IMR-90 (cell line): Measurements from ENCODE around the gene PFDN5. TPM values are rescaled to one million over a fixed set of nuclear protein-coding genes. Genes with fewer than 3 reads are reported as not detected.

ENCODE experiments used
- ATAC-seq: fragments of 200-7000 bp; cut with Tn5 transposase; 2 replicates; pipeline ENCODE4 v1.9.1; 2020; ENCODE audit warnings: low read depth, mild to moderate bottlenecking, moderate library complexity
- BruUV-seq: library from RNA; stranded (reverse); fragments of 400-500 nt; replicated peaks from 2 replicates; lab custom pipeline; 2021; lab: Mats Ljungman, UMichigan
- CTCF ChIA-PET: fragments of 300-600 bp; formaldehyde crosslinking; extraction: SDS; loops from one replicate; lab custom pipeline; 2021; ENCODE audit warnings: antibody characterized with exemption; lab: Yijun Ruan, JAX
- POLR2A ChIA-PET: fragments of 300-600 bp; sonication (Branson Sonifier 250); formaldehyde crosslinking; loops from one replicate; lab custom pipeline; 2022; ENCODE audit warnings: antibody characterized with exemption; ENCODE audit not compliant: unreplicated experiment; lab: Charles Lee
- DNase-seq: peaks from one replicate; pipeline ENCODE4 v3.0.0; 2013
- H2AFZ ChIP-seq: replicated peaks from 2 replicates; pipeline ENCODE3; 2013; ENCODE audit warnings: low read length, mild to moderate bottlenecking; ENCODE audit not compliant: poor library complexity
- H2AK5ac ChIP-seq: 2 replicates; pipeline ENCODE4 v1.6.1; 2013; ENCODE audit warnings: low read depth, low read length, inconsistent platforms
- H2AK9ac ChIP-seq: replicated peaks from 2 replicates; pipeline ENCODE3; 2013; ENCODE audit warnings: mild to moderate bottlenecking, low read depth, low read length, moderate library complexity; ENCODE audit not compliant: poor library complexity
- H2BK120ac ChIP-seq: 2 replicates; pipeline ENCODE4 v1.6.1; 2013; ENCODE audit warnings: low read depth, low read length, inconsistent platforms
- H2BK15ac ChIP-seq: 3 replicates; pipeline ENCODE4 v1.6.1; 2013; ENCODE audit warnings: low read depth, low read length, inconsistent platforms
- H2BK20ac ChIP-seq: 2 replicates; pipeline ENCODE4 v1.6.1; 2013; ENCODE audit warnings: low read depth, mild to moderate bottlenecking, inconsistent platforms, low read length, moderate library complexity
- H2BK5ac ChIP-seq: 2 replicates; pipeline ENCODE4 v1.6.1; 2013; ENCODE audit warnings: mild to moderate bottlenecking, low read depth, low read length, inconsistent platforms; ENCODE audit not compliant: poor library complexity, severe bottlenecking
- H3K14ac ChIP-seq: replicated peaks from 2 replicates; pipeline ENCODE4 v1.6.1; 2013; ENCODE audit warnings: low read depth, low read length, inconsistent platforms
- H3K18ac ChIP-seq: 2 replicates; pipeline ENCODE4 v1.6.1; 2013; ENCODE audit warnings: low read depth, low read length, control low read depth
- H3K23ac ChIP-seq: 2 replicates; pipeline ENCODE4 v1.6.1; 2013; ENCODE audit warnings: low read depth, low read length, inconsistent platforms
- H3K27ac ChIP-seq: 2 replicates; pipeline ENCODE4 v1.5.1; 2013; ENCODE audit warnings: mild to moderate bottlenecking, control low read depth, low read length; ENCODE audit not compliant: insufficient read depth
- H3K27me3 ChIP-seq: 2 replicates; pipeline ENCODE4 v1.6.1; 2013; ENCODE audit warnings: low read length; ENCODE audit not compliant: control insufficient read depth, insufficient read depth
- H3K36me3 ChIP-seq: 2 replicates; pipeline ENCODE4 v1.6.1; 2013; ENCODE audit warnings: low read length, mixed read lengths; ENCODE audit not compliant: control insufficient read depth, insufficient read depth
- H3K4ac ChIP-seq: 2 replicates; pipeline ENCODE4 v1.6.1; 2013; ENCODE audit warnings: low read depth, low read length, inconsistent platforms
- H3K4me1 ChIP-seq: 2 replicates; pipeline ENCODE4 v1.6.1; 2013; ENCODE audit warnings: low read length, mixed read lengths; ENCODE audit not compliant: control insufficient read depth, insufficient read depth
- H3K4me2 ChIP-seq: 2 replicates; pipeline ENCODE4 v1.6.1; 2013; ENCODE audit warnings: low read depth, mild to moderate bottlenecking, control low read depth, low read length, moderate library complexity
- H3K4me3 ChIP-seq: 2 replicates; pipeline ENCODE4 v1.5.1; 2013; ENCODE audit warnings: low read depth, mild to moderate bottlenecking, control low read depth, low read length, moderate library complexity; ENCODE audit not compliant: insufficient read depth
- H3K56ac ChIP-seq: 2 replicates; pipeline ENCODE4 v1.6.1; 2013; ENCODE audit warnings: low read length, inconsistent platforms; ENCODE audit not compliant: insufficient read depth; ENCODE audit errors: extremely low read depth
- H3K79me1 ChIP-seq, 2 experiments: 2 replicates each; pipeline ENCODE4 v1.6.1; 2013; ENCODE audit warnings: low read length in 2 of 2, inconsistent platforms in 1 of 2, low read depth in 1 of 2
- H3K9ac ChIP-seq: 2 replicates; pipeline ENCODE4 v1.6.1; 2013; ENCODE audit warnings: low read depth, low read length, control low read depth
- H3K9me1 ChIP-seq: 2 replicates; pipeline ENCODE4 v1.6.1; 2013; ENCODE audit warnings: low read length, inconsistent platforms; ENCODE audit not compliant: insufficient read depth
- H3K9me3 ChIP-seq: 2 replicates; pipeline ENCODE4 v1.6.1; 2013; ENCODE audit warnings: low read length; ENCODE audit not compliant: control insufficient read depth, insufficient read depth
- H4K20me1 ChIP-seq: 2 replicates; pipeline ENCODE4 v1.6.1; 2013; ENCODE audit warnings: low read length, inconsistent platforms; ENCODE audit not compliant: insufficient read depth
- H4K5ac ChIP-seq: 2 replicates; pipeline ENCODE4 v1.6.1; 2013; ENCODE audit warnings: mild to moderate bottlenecking, low read depth, low read length, control low read depth
- H4K8ac ChIP-seq, 2 experiments: 2 replicates each; pipeline ENCODE4 v1.6.1; 2013; ENCODE audit warnings: low read depth in 2 of 2, low read length in 2 of 2, control low read depth in 1 of 2, inconsistent platforms in 1 of 2
- H4K91ac ChIP-seq: 2 replicates; pipeline ENCODE4 v1.6.1; 2013; ENCODE audit warnings: low read depth, low read length, inconsistent platforms; ENCODE audit not compliant: insufficient read depth
- BHLHE40 ChIP-seq: fragments of 150-350 bp; IDR thresholded peaks from 2 replicates; pipeline ENCODE4 v1.6.1; 2016; ENCODE audit warnings: mild to moderate bottlenecking, low read depth, low read length
- FOS ChIP-seq: fragments of 150-350 bp; IDR thresholded peaks from 2 replicates; pipeline ENCODE4 v1.6.1; 2016; ENCODE audit warnings: low read depth, low read length
- MAFK ChIP-seq: IDR thresholded peaks from 2 replicates; pipeline ENCODE4 v1.6.1; 2012; ENCODE audit warnings: low read depth, low read length, improper control_type of control experiment
- NFE2L2 ChIP-seq: fragments of 150-350 bp; IDR thresholded peaks from 2 replicates; pipeline ENCODE4 v1.6.1; 2016; ENCODE audit warnings: low read depth, mild to moderate bottlenecking, low read length
- RFX5 ChIP-seq: IDR thresholded peaks from 2 replicates; pipeline ENCODE4 v1.8.0; 2012; ENCODE audit warnings: low read depth, mild to moderate bottlenecking, low read length, moderate library complexity
- USF2 ChIP-seq: fragments of 150-350 bp; IDR thresholded peaks from 2 replicates; pipeline ENCODE4 v1.6.1; 2017; ENCODE audit warnings: mild to moderate bottlenecking, antibody characterized with exemption, low read length, low read depth
- WGBS, 2 experiments: methylation state at CpG; one replicate each; pipeline versions ENCODE4 v1.1.5 to v1.1.7; 2013; ENCODE audit warnings: missing lambda C conversion rate in 2 of 2; ENCODE audit not compliant: insufficient read length in 1 of 2; ENCODE audit errors: extremely low coverage in 2 of 2; 5-methylcytosine and 5-hydroxymethylcytosine counted together
- dilution Hi-C: fragments of 300-500 bp; cut with HindIII; formaldehyde crosslinking; loops from one replicate; pipeline ENCODE4 v1.14.3; 2018; ENCODE audit warnings: low sequenced_read_pairs; ENCODE audit not compliant: unreplicated experiment
- in situ Hi-C: fragments of 300-500 bp; cut with MboI; formaldehyde crosslinking; loops from 3 replicates; pipeline ENCODE4 v1.14.3; 2019; ENCODE audit warnings: low sequenced_read_pairs, inconsistent platforms, mixed read lengths
- intact Hi-C: fragments of 100-400 bp; cut with micrococcal nuclease; formaldehyde crosslinking; loops from 2 replicates; pipeline ENCODE4 v1.10.0; 2022
- polyA plus RNA-seq, 3 experiments: library from polyadenylated mRNA; depleted of rRNA; stranded (reverse); fragments of >200 nt; gene quantifications; 2 replicates each; pipeline ENCODE4 v1.2.3, GENCODE V29; 2012; ENCODE audit warnings: low replicate concordance in 1 of 3
- total RNA-seq: library from RNA; depleted of rRNA; stranded (reverse); fragments of >200 nt; gene quantifications from 2 replicates; pipeline ENCODE4 v1.2.3, GENCODE V29; 2012

The PFDN5 gene
- total and polyA plus RNA-seq, 2 of the 4 experiments (the other 2 are of a cell fraction) = 1,011 to 1,338 TPM

GRCh38 chr12:53299101-53299453 lies 3.7 kb downstream of the PFDN5 start:
- DNase-seq = peak; percentile 85
- Histone ChIP-seq H2BK15ac (peak overlapping the region; percentile 33; the same call in 1 of the 3 replicates), H3K56ac (0 out of 2 replicates have a peak overlapping the region, but pooled peaks have one; percentile 22), H3K9me3 (no peaks in the 10 kb centered on the region), H3K79me1 (peaks cover 20 to 67% of the 10 kb centered on the region in 2 experiments), H3K23ac (peak overlapping the region; percentile 84; the same call in 1 of the 2 replicates), H4K91ac (peak overlapping the region; percentile 84), H3K18ac (peak overlapping the region; percentile 74; the same call in 1 of the 2 replicates), H3K36me3 (peaks cover 16% of the 10 kb centered on the region), H3K4me2 (peak overlapping the region; percentile 45), H2AFZ (peak overlapping the region; percentile 95), H2AK5ac (peak overlapping the region; percentile 91; the same call in 1 of the 2 replicates), H4K5ac (peak overlapping the region; percentile 37), H3K4me3 (no peak overlapping the region), H3K4ac (peak overlapping the region; percentile 89), H3K9me1 (peaks cover 14% of the 10 kb centered on the region; the same call in 1 of the 2 replicates), H3K27me3 (no peaks in the 10 kb centered on the region), H4K20me1 (peaks cover 5% of the 10 kb centered on the region; the same call in 1 of the 2 replicates), H2BK5ac (peak overlapping the region; percentile 91), H2BK20ac (0 out of 2 replicates have a peak overlapping the region, but pooled peaks have one; percentile 11), H4K8ac (peak overlapping the region; percentile 84 to 92; a peak in 3 of 4 replicates), H3K27ac (peak overlapping the region; percentile 86), H2BK120ac (peak overlapping the region; percentile 47; the same call in 1 of the 2 replicates), H3K9ac (peak overlapping the region; percentile 26; the same call in 1 of the 2 replicates), H3K4me1 (peaks cover 19% of the 10 kb centered on the region), H2AK9ac (peak overlapping the region; percentile 98), H3K14ac (peak overlapping the region; percentile 77)
- 80% methylated on average over 1 of the region's 5 CpGs; no CpG with 5 or more reads in 1 of the 2 experiments for WGBS, 2 experiments
- ChIA-PET POLR2A (interaction anchor here (0.6 to 0.8 kb wide), 2 partner anchors 32 to 48 kb away, joined by 3 read pairs; a partner anchor contains a TSS), CTCF (interaction anchor here (0.7 to 1.4 kb wide), 4 partner anchors 20 to 98 kb away, joined by 3 to 5 read pairs (median 4); partner anchors contain the start of gene AAAS)
- dilution Hi-C loops = no loop called here
- ATAC-seq = peak; percentile 15
- intact Hi-C loops = loop anchor here (1.0 to 5.0 kb wide), 5 partner anchors 22 to 247 kb away; partner anchors contain the start of genes AAAS and TNS2
- no TSS peak for BruUV-seq
- TF ChIP-seq FOS (0 out of 2 replicates have a peak, but pooled peaks have one; percentile 34), BHLHE40 (no peak), RFX5 (no peak), NFE2L2 (0 out of 2 replicates have a peak, but pooled peaks have one; percentile 49), USF2 (no peak), MAFK (peak; percentile 71)
- in situ Hi-C loops = no loop called here
